ENCODE measurements around the gene VWF. TPM values are rescaled to one million over a fixed set of nuclear protein-coding genes. Genes with fewer than 3 reads are reported as not detected.

Gene VWF
- total RNA-seq, 4 donors from 2014 or later = 163 to 367 (median 253) TPM

DNA sequence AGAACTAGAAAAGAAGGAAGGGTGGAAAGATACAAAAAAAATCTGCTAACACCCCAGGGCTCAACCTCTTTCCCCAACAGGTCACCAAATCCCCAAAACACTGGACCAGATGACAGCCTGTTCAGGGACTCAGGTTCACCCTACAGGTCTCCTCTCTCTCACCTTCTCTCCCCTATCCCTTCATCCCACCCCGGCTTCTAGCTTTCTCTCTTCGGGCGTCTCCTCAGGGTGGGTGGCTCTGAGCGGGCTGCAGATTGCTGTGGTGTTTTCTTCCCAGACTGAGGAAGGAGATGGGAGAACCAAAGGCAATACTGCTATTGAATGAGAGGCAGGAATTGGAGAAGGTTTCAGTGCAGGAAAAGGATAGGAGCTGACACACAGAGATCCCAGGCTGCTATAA, 218.7 kb downstream of the VWF start:
- Histone ChIP-seq H3K27ac (replicated peaks in 1 of 4) (no peak overlapping the region), H3K9me3 (peaks cover 0 to 3% (median 0%) of the 10 kb centered on the region in 4 donors), H3K27me3 (peaks cover 0 to 32% (median 2%) of the 10 kb centered on the region in 4 donors), H3K4me3 (no peak overlapping the region), H3K36me3 (peaks cover 0 to 36% (median 0%) of the 10 kb centered on the region in 4 donors), H3K4me1 (no peaks in the 10 kb centered on the region)
- DNase-seq (ENCODE audit: extremely low spot score) = peak; percentile 50
- 79% methylated on average over 4 of the region's 4 CpGs for WGBS
- intact Hi-C loops (cut with DNase I) = no loop called here
- TF ChIP-seq CTCF (IDR thresholded peaks at IDR 0.05) (no peak), POLR2AphosphoS5 (IDR thresholded peaks at IDR 0.05) (no peak), EP300 (IDR thresholded peaks at IDR 0.05) (no peak), POLR2A (IDR thresholded peaks at IDR 0.05; ENCODE audit: low read depth) (no peak)

- H3K9me3 ChIP-seq = peaks cover 0 to 3% (median 0%) of the 10 kb centered on the region in 4 donors
- H3K27ac ChIP-seq (replicated peaks in 1 of 4) = no peak overlapping the region
- peak; percentile 85 for DNase-seq (ENCODE audit: extremely low spot score)
- intact Hi-C loops (cut with DNase I) = no loop called here
- peaks cover 0 to 39% (median 0%) of the 10 kb centered on the region in 4 donors for H3K36me3 ChIP-seq
- TF ChIP-seq POLR2AphosphoS5 (IDR thresholded peaks at IDR 0.05) (no peak), EP300 (IDR thresholded peaks at IDR 0.05) (no peak), CTCF (IDR thresholded peaks at IDR 0.05) (no peak), POLR2A (IDR thresholded peaks at IDR 0.05; ENCODE audit: low read depth) (no peak)
- H3K4me3 ChIP-seq = no peak overlapping the region
- 79% methylated on average over 6 of the region's 6 CpGs for WGBS
- H3K27me3 ChIP-seq = peaks cover 0 to 35% (median 2%) of the 10 kb centered on the region in 4 donors
- H3K4me1 ChIP-seq = no peaks in the 10 kb centered on the region
Measured at GRCh38 chr12:5904969-5905368, 219.5 kb downstream of the VWF start.

GRCh38 chr12:5904441-5904840, 220.0 kb downstream of the VWF start:
- no peak for TF ChIP-seq CTCF (IDR thresholded peaks at IDR 0.05)
- no peak for TF ChIP-seq POLR2A (IDR thresholded peaks at IDR 0.05; ENCODE audit: low read depth)
- no peak for TF ChIP-seq POLR2AphosphoS5 (IDR thresholded peaks at IDR 0.05)
- no peak for TF ChIP-seq EP300 (IDR thresholded peaks at IDR 0.05)
- no peak overlapping the region for H3K27ac ChIP-seq (replicated peaks in 1 of 4)
- peaks cover 0 to 3% (median 0%) of the 10 kb centered on the region in 4 donors for H3K9me3 ChIP-seq
- peaks cover 0 to 37% (median 1%) of the 10 kb centered on the region in 4 donors for H3K27me3 ChIP-seq
- peak; percentile 84 for DNase-seq (ENCODE audit: extremely low spot score)
- peaks cover 0 to 42% (median 0%) of the 10 kb centered on the region in 4 donors for H3K36me3 ChIP-seq
- intact Hi-C loops (cut with DNase I) = no loop called here
- H3K4me1 ChIP-seq = no peaks in the 10 kb centered on the region
- WGBS = 82% methylated on average over 4 of the region's 11 CpGs
- no peak overlapping the region for H3K4me3 ChIP-seq

DNA sequence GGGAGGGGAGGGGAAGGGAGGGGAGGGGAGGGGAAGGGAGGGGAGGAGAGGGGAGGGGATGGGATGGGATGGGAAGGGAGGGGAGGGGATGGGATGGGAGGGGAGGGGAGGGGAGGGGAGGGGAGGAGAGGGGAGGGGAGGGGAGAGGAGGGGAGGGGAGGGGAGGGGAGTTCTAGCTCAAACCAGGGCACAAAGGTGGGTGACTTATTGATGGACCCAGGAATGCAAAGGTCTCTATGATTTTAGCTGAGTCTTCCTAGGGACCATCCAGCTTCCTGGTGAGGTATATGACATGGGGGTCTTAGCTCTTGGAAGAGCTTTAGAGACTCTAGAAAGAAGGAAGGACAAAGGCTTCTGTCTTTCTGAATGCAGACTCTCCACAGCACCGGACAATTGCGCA, 221.7 kb downstream of the VWF start:
- Histone ChIP-seq H3K9me3 (peaks cover 0 to under 1% (median 0%) of the 10 kb centered on the region in 4 donors), H3K36me3 (peaks cover 0 to 43% (median 0%) of the 10 kb centered on the region in 4 donors), H3K4me3 (no peak overlapping the region), H3K4me1 (no peaks in the 10 kb centered on the region), H3K27ac (replicated peaks in 1 of 4) (no peak overlapping the region), H3K27me3 (peaks cover 0 to 37% (median 0%) of the 10 kb centered on the region in 4 donors)
- TF ChIP-seq POLR2AphosphoS5 (IDR thresholded peaks at IDR 0.05) = no peak
- TF ChIP-seq EP300 (IDR thresholded peaks at IDR 0.05) = no peak
- TF ChIP-seq CTCF (IDR thresholded peaks at IDR 0.05) = no peak
- no peak for TF ChIP-seq POLR2A (IDR thresholded peaks at IDR 0.05; ENCODE audit: low read depth)
- intact Hi-C loops (cut with DNase I) = no loop called here
- peak; percentile 70 for DNase-seq (ENCODE audit: extremely low spot score)
- 95% methylated on average over 2 of the region's 2 CpGs for whole genome bisulfite sequencing

DNA sequence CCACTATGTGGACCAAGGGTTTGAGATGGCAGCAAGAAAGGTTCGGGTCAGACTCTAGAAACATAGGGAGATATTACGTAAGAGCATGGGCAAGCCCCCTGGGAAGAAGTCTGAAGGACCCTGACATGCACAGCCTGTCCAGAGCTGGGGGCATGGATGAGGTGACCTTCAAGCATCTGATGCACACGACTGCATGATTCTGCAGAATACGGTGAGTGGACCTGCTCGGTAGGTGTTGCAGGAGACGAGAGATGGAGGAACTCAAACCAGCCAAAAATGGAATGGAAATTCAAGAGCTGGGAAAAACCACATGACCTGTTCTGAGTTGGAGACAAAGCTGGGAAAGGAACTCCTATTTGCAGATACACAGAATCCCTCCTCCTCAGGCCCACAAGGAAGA, 223.1 kb downstream of the VWF start:
- 82% methylated on average over 6 of the region's 6 CpGs for WGBS

More for the DNA sequence above, 223.1 kb downstream of the VWF start:
- Histone ChIP-seq H3K4me3 (no peak overlapping the region), H3K4me1 (no peaks in the 10 kb centered on the region), H3K9me3 (no peaks in the 10 kb centered on the region), H3K27ac (replicated peaks in 1 of 4) (no peak overlapping the region), H3K27me3 (peaks cover 0 to 36% (median 0%) of the 10 kb centered on the region in 4 donors), H3K36me3 (peaks cover 0 to 43% (median 0%) of the 10 kb centered on the region in 4 donors)
- TF ChIP-seq POLR2AphosphoS5 (IDR thresholded peaks at IDR 0.05) (no peak), CTCF (IDR thresholded peaks at IDR 0.05) (no peak), EP300 (IDR thresholded peaks at IDR 0.05) (no peak), POLR2A (IDR thresholded peaks at IDR 0.05; ENCODE audit: low read depth) (no peak)
- intact Hi-C loops (cut with DNase I) = no loop called here
- peak; percentile 86 for DNase-seq (ENCODE audit: extremely low spot score)
